ENCODE data around the gene TRMO.

TRMO gene

GRCh38 chr9:97895211-97895610 lies 27.1 kb downstream of the TRMO start (continued):
- no peak for TF ChIP-seq ZNF341 (tag by site-specific recombination; IDR thresholded peaks at IDR 0.05; ENCODE audit: low read depth)

GRCh38 chr9:97892421-97892820 lies 29.9 kb downstream of the TRMO start:
- CTCF ChIA-PET = interaction anchor here (0.6 to 7.4 kb wide), 9 partner anchors 9 to 195 kb away, joined by 3 to 132 read pairs (median 3); partner anchors contain the start of gene XPA
- no peaks in the 10 kb centered on the region for H3K36me3 ChIP-seq (ENCODE audit: control insufficient read depth in 2 of 2, insufficient read depth in 1 of 2, low read length in 2 of 2)
- no peak overlapping the region for H3K27ac ChIP-seq (ENCODE audit: extremely low read depth, low read depth, low read length)
- POLR2A ChIA-PET = no interaction called here
- no peaks in the 10 kb centered on the region for H3K4me1 ChIP-seq (ENCODE audit: control insufficient read depth, insufficient read depth, low read length)
- no peaks in the 10 kb centered on the region for H3K9me3 ChIP-seq (ENCODE audit: control insufficient read depth, insufficient read depth, low read depth, low read length)
- TF ChIP-seq ZNF791 (tag by site-specific recombination; IDR thresholded peaks at IDR 0.05) (no peak), ZNF132 (tag by site-specific recombination; IDR thresholded peaks at IDR 0.05; ENCODE audit: borderline replicate concordance) (no peak), ZBTB1 (tag by site-specific recombination; IDR thresholded peaks at IDR 0.05) (no peak), ZNF549 (tag by site-specific recombination; IDR thresholded peaks at IDR 0.05) (no peak), ZBTB17 (tag by site-specific recombination; IDR thresholded peaks at IDR 0.05) (no peak), ZNF654 (tag by site-specific recombination; IDR thresholded peaks at IDR 0.05; ENCODE audit: low read depth) (no peak), ZNF18 (tag by site-specific recombination; IDR thresholded peaks at IDR 0.05) (no peak), ZNF501 (tag by site-specific recombination; IDR thresholded peaks at IDR 0.05) (no peak), ZNF449 (tag by site-specific recombination; IDR thresholded peaks at IDR 0.05) (no peak), ZNF610 (tag by site-specific recombination; IDR thresholded peaks at IDR 0.05; ENCODE audit: borderline replicate concordance) (no peak), AEBP2 (tag by site-specific recombination; IDR thresholded peaks at IDR 0.05; ENCODE audit: borderline replicate concordance) (no peak), ZNF266 (tag by site-specific recombination; IDR thresholded peaks at IDR 0.05; ENCODE audit: low read depth) (no peak)
- H3K4me3 ChIP-seq (ENCODE audit: low read depth, low read length) = no peak overlapping the region

- H3K4me3 ChIP-seq (ENCODE audit: low read depth, low read length) = no peak overlapping the region
- no peak overlapping the region for H3K27ac ChIP-seq (ENCODE audit: extremely low read depth, low read depth, low read length)
- H3K36me3 ChIP-seq (ENCODE audit: control insufficient read depth in 2 of 2, insufficient read depth in 1 of 2, low read length in 2 of 2) = no peaks in the 10 kb centered on the region
- TF ChIP-seq ZNF621 (tag by site-specific recombination; IDR thresholded peaks at IDR 0.05) (no peak), SP2 (tag by site-specific recombination; IDR thresholded peaks at IDR 0.05) (no peak), ZFP37 (tag by site-specific recombination; IDR thresholded peaks at IDR 0.05) (no peak), ZNF394 (tag by site-specific recombination; IDR thresholded peaks at IDR 0.05; ENCODE audit: borderline replicate concordance) (no peak), ZNF335 (tag by site-specific recombination; conservative IDR thresholded peaks at IDR 0.05) (no peak), ZSCAN18 (tag by site-specific recombination; IDR thresholded peaks at IDR 0.05) (no peak), INSM2 (tag by site-specific recombination; IDR thresholded peaks at IDR 0.05) (no peak)
- no peaks in the 10 kb centered on the region for H3K4me1 ChIP-seq (ENCODE audit: control insufficient read depth, insufficient read depth, low read length)
- CTCF ChIA-PET = interaction anchor here (0.6 to 7.4 kb wide), 6 partner anchors 10 to 194 kb away, joined by 3 to 132 read pairs (median 4); partner anchors contain the start of gene XPA
- POLR2A ChIA-PET = no interaction called here
- no peaks in the 10 kb centered on the region for H3K9me3 ChIP-seq (ENCODE audit: control insufficient read depth, insufficient read depth, low read depth, low read length)
Observed at GRCh38 chr9:97891736-97892135, 30.6 kb downstream of the TRMO start.

Data from HEK293 (cell line).